Spleen (tissue), 11 donors: Measurements from ENCODE around the gene MKRN3. TPM values are rescaled to one million over a fixed set of nuclear protein-coding genes. Genes with fewer than 3 reads are reported as not detected.

Experiments used
- DNase-seq: peaks from one replicate; pipeline ENCODE4 v3.0.0-alpha.2; 2020
- H3K27ac ChIP-seq, 8 donors: fragments of 200-600 bp; sonication (generic) in 7 of 8; 1 replicate in 4 of 8; 2 replicates in 4 of 8; pipeline versions ENCODE4 v1.5.0 to v1.8.0; 2016 to 2021; ENCODE audit warnings: inconsistent platforms in 4 of 8, mild to moderate bottlenecking in 4 of 8, moderate library complexity in 1 of 8
- H3K27me3 ChIP-seq, 7 donors: fragments of 200-600 bp; sonication (generic) in 6 of 7; replicated peaks in 1 of 7; 1 replicate in 4 of 7; 2 replicates in 3 of 7; pipeline versions ENCODE4 v1.5.0 to v1.8.0; 2016 to 2021; ENCODE audit warnings: inconsistent platforms in 3 of 7, mild to moderate bottlenecking in 1 of 7
- H3K36me3 ChIP-seq, 6 donors: fragments of 200-600 bp; sonication (generic) in 5 of 6; 1 replicate in 4 of 6; 2 replicates in 2 of 6; pipeline versions ENCODE4 v1.5.0 to v1.8.0; 2016 to 2021; ENCODE audit warnings: inconsistent platforms in 2 of 6
- H3K4me1 ChIP-seq, 6 donors: fragments of 200-600 bp; sonication (generic) in 5 of 6; 1 replicate in 3 of 6; 2 replicates in 3 of 6; pipeline versions ENCODE4 v1.5.0 to v1.8.0; 2016 to 2021; ENCODE audit warnings: inconsistent platforms in 3 of 6
- H3K4me3 ChIP-seq, 8 donors: fragments of 200-600 bp; sonication (generic) in 7 of 8; 1 replicate in 4 of 8; 2 replicates in 4 of 8; pipeline versions ENCODE4 v1.5.0 to v1.8.0; 2016 to 2021; ENCODE audit warnings: inconsistent platforms in 4 of 8, mild to moderate bottlenecking in 4 of 8, moderate library complexity in 2 of 8
- H3K9me3 ChIP-seq, 8 donors: fragments of 200-600 bp; sonication (generic) in 7 of 8; 1 replicate in 4 of 8; 2 replicates in 4 of 8; pipeline versions ENCODE4 v1.5.0 to v1.8.0; 2016 to 2021; ENCODE audit warnings: inconsistent platforms in 4 of 8
- CTCF ChIP-seq, 11 experiments: fragments of 200-600 bp in 7 of 11; fragments of 450-650 bp in 4 of 11; sonication (generic) in 4 of 11; IDR thresholded peaks in 8 of 11; conservative IDR thresholded peaks in 3 of 11; 1 replicate in 7 of 11; 2 replicates in 4 of 11; pipeline versions ENCODE4 v1.4.0 to v1.8.0; 2016 to 2021; ENCODE audit warnings: antibody characterized with exemption in 11 of 11, inconsistent platforms in 4 of 11, mild to moderate bottlenecking in 1 of 11
- POLR2A ChIP-seq, 3 donors: fragments of 450-650 bp; IDR thresholded peaks; one replicate each; pipeline ENCODE4 v1.5.1; 2017; ENCODE audit warnings: antibody characterized with exemption in 3 of 3, mild to moderate bottlenecking in 1 of 3
- POLR2AphosphoS5 ChIP-seq, 3 donors: sonication (generic); formaldehyde crosslinking; IDR thresholded peaks; one replicate each; pipeline ENCODE4 v1.5.1; 2017; ENCODE audit warnings: antibody characterized with exemption in 3 of 3
- WGBS, 5 donors: extraction: QIAGEN DNeasy Blood & Tissue Kit in 3 of 5; methylation state at CpG; one replicate each; pipeline versions ENCODE4 v1.1.5 to v1.1.7; 2013 to 2018; 5-methylcytosine and 5-hydroxymethylcytosine counted together
- intact Hi-C: fragments of 100-400 bp; cut with DNase I; formaldehyde crosslinking; loops from one replicate; pipeline ENCODE4 v1.15.0; 2023; ENCODE audit warnings: low total_unique reads
- polyA plus RNA-seq, 3 donors: library from polyadenylated mRNA; stranded (reverse); fragments of 200-250 nt; gene quantifications; one replicate each; pipeline ENCODE4 v1.2.1, GENCODE V29; 2013
- total RNA-seq, 7 donors: library from RNA; depleted of rRNA in 3 of 7; stranded (reverse); fragments of >200 nt in 3 of 7; fragmentation: NEBNext Ultra II Directional in 4 of 7; extraction: Animal tissue kit (Norgen Biotek cat#: 25700) in 4 of 7; gene quantifications; one replicate each; pipeline versions ENCODE4 v1.1.0 to v1.2.1, GENCODE V29; 2016 to 2021
- donor health status: healthy with polysubstance abuse.
- donor health status: DM: no; HTN: no; CAD: no; lungs with moderate emphysema.
- donor health status: DM: no; HTN: no; CAD: no.
- donor health status: Bipolar disorder and iron deficiency.
- donor health status: healthy.
- donor health status: DM: no; HTN: no; CAD: no.
- donor health status: DM: yes; HTN: yes; CAD: no.

Gene MKRN3
- total and polyA plus RNA-seq, 10 donors, result 0.26 to 3.5 (median 0.60) TPM; not detected in 1

GRCh38 chr15:23569151-23569925 is 3.9 kb downstream of the MKRN3 start:
- no peaks in the 10 kb centered on the region for H3K36me3 ChIP-seq
- H3K9me3 ChIP-seq, result peaks cover 0 to 18% (median 8%) of the 10 kb centered on the region in 8 donors
- no peaks in the 10 kb centered on the region for H3K27me3 ChIP-seq
- WGBS, 5 donors, result 50 to 64% (median 54%) methylated on average over 5 of the region's 5 CpGs
- no peak overlapping the region for H3K4me3 ChIP-seq
- intact Hi-C loops, result no loop called here
- no peak for DNase-seq
- no peak for TF ChIP-seq POLR2A (IDR thresholded peaks at IDR 0.05)
- TF ChIP-seq CTCF (IDR thresholded peaks at IDR 0.05 in 8 of 11, conservative IDR thresholded peaks at IDR 0.05 in 3 of 11), result no peak
- no peak for TF ChIP-seq POLR2AphosphoS5 (IDR thresholded peaks at IDR 0.05)
- no peak overlapping the region for H3K27ac ChIP-seq
- H3K4me1 ChIP-seq, result no peaks in the 10 kb centered on the region

DNA sequence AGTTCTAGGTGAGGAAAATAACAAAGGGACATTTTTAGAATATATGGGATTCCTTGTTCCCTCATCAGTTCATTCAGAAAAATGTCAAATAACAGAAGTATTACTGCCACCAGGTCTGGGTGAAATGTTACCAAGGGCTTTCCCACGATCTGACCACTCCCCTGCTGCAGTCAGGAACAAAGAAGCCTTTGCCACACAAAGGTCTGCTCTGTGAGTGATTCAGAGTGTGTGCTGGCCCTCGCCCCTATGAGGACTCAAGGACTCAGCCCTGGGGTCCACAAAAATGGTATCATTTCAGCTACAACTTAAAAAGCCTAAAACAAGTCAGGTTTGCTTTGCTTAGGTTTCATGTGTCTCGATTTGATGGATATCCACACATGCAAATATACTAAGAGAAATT is 5.0 kb downstream of the MKRN3 start:
- Histone ChIP-seq H3K36me3 (no peaks in the 10 kb centered on the region), H3K9me3 (peaks cover 0 to 9% (median 7%) of the 10 kb centered on the region in 8 donors), H3K27ac (no peak overlapping the region), H3K4me1 (no peaks in the 10 kb centered on the region), H3K4me3 (no peak overlapping the region), H3K27me3 (no peaks in the 10 kb centered on the region)
- 33 to 43% (median 33%) methylated on average over 3 of the region's 3 CpGs for WGBS, 5 donors
- intact Hi-C loops, result no loop called here
- TF ChIP-seq CTCF (IDR thresholded peaks at IDR 0.05 in 8 of 11, conservative IDR thresholded peaks at IDR 0.05 in 3 of 11), result no peak
- TF ChIP-seq POLR2AphosphoS5 (IDR thresholded peaks at IDR 0.05), result no peak
- no peak for TF ChIP-seq POLR2A (IDR thresholded peaks at IDR 0.05)
- DNase-seq, result no peak

DNA sequence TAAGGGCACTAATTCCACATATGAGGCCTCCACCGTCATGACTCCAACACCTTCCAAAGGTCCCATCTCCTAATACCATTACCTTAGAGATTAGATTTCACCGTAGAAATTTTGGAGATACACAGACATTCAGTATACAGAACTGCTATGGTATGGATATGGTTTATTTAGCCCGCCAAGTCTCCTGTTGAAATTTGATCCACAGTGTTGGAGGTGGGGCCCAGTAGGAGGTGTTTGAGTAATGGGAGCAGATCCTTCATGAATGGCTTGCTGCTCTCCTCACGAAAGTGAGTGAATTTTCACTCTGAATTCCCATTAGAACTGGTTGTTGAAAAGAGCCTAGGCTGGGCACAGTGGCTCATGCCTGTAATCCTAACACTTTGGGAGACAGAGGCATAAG is 7.4 kb downstream of the MKRN3 start:
- 71 to 85% (median 79%) methylated on average over 4 of the region's 4 CpGs for WGBS, 5 donors
- H3K4me1 ChIP-seq, result no peaks in the 10 kb centered on the region
- no peak for DNase-seq
- no peaks in the 10 kb centered on the region for H3K9me3 ChIP-seq
- intact Hi-C loops, result no loop called here
- no peak overlapping the region for H3K27ac ChIP-seq
- no peak overlapping the region for H3K4me3 ChIP-seq
- TF ChIP-seq CTCF (IDR thresholded peaks at IDR 0.05 in 8 of 11, conservative IDR thresholded peaks at IDR 0.05 in 3 of 11) (no peak), POLR2AphosphoS5 (IDR thresholded peaks at IDR 0.05) (no peak), POLR2A (IDR thresholded peaks at IDR 0.05) (no peak)
- no peaks in the 10 kb centered on the region for H3K27me3 ChIP-seq
- H3K36me3 ChIP-seq, result no peaks in the 10 kb centered on the region

DNA sequence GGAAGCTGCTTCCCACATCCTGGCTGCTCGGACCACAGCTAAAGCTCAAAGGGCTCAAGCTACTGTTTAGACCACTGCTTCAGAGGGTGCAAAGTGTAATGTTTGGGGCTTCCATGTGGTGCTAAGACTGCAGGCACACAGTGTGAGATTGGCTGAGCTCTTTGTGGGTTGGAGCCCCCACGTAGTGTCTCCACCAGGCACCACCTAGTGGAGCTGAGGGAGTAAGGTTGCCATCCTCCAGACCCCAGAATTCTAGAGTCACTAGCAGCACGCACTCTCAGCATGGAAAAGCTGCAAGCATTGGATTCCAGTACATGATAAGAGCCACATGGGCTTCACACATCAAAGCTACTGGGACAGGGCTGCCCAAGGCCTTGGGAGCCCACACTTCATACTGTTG is 9.3 kb downstream of the MKRN3 start:
- Histone ChIP-seq H3K27ac (no peak overlapping the region), H3K27me3 (no peaks in the 10 kb centered on the region), H3K4me3 (no peak overlapping the region), H3K4me1 (no peaks in the 10 kb centered on the region), H3K9me3 (no peaks in the 10 kb centered on the region), H3K36me3 (no peaks in the 10 kb centered on the region)
- DNase-seq, result no peak
- intact Hi-C loops, result no loop called here
- TF ChIP-seq POLR2AphosphoS5 (IDR thresholded peaks at IDR 0.05) (no peak), POLR2A (IDR thresholded peaks at IDR 0.05) (no peak), CTCF (IDR thresholded peaks at IDR 0.05 in 8 of 11, conservative IDR thresholded peaks at IDR 0.05 in 3 of 11) (no peak)
- 28 to 44% (median 38%) methylated on average over 2 to 3 of the region's 3 CpGs for WGBS, 5 donors
